ENCODE results near the gene EIF2S1.
A peak's percentile ranks its signal among the peaks of the same experiment; 100 is the strongest.

The EIF2S1 gene

GRCh38 chr14:67418401-67419191 lies 58.5 kb downstream of the EIF2S1 start:
- no peak for DNase-seq (ENCODE audit: low read depth, low spot score)
- no peak for TF ChIP-seq CTCF (IDR thresholded peaks at IDR 0.05; ENCODE audit: insufficient read depth, low read length, missing control alignments)
- POLR2A ChIA-PET: no interaction called here
- CTCF ChIA-PET: interaction anchor here (4.9 to 17.3 kb wide), 2 partner anchors 8 to 158 kb away, joined by 68 to 582 read pairs; no protein-coding TSS in a partner anchor
- no peak overlapping the region for H3K4me3 ChIP-seq (ENCODE audit: low read depth, low read length)

GRCh38 chr14:67420102-67420739 lies 60.1 kb downstream of the EIF2S1 start:
- POLR2A ChIA-PET: no interaction called here
- H3K4me3 ChIP-seq (ENCODE audit: low read depth, low read length): no peak overlapping the region
- TF ChIP-seq CTCF (IDR thresholded peaks at IDR 0.05; ENCODE audit: insufficient read depth, low read length, missing control alignments): peak; percentile 15
- CTCF ChIA-PET: interaction anchor here (0.9 to 17.3 kb wide), 5 partner anchors 6 to 286 kb away, joined by 3 to 582 read pairs (median 4); no protein-coding TSS in a partner anchor
- DNase-seq (ENCODE audit: low read depth, low spot score): no peak

- ChIA-PET CTCF (interaction anchor here (0.9 to 17.3 kb wide), 2 partner anchors 105 to 155 kb away, joined by 3 to 582 read pairs; no protein-coding TSS in a partner anchor), POLR2A (no interaction called here)
- DNase-seq (ENCODE audit: low read depth, low spot score): no peak
- TF ChIP-seq CTCF (IDR thresholded peaks at IDR 0.05; ENCODE audit: insufficient read depth, low read length, missing control alignments): no peak
- no peak overlapping the region for H3K4me3 ChIP-seq (ENCODE audit: low read depth, low read length)
These were observed 61.5 kb downstream of the EIF2S1 start for GRCh38 chr14:67421356-67422224.

GRCh38 chr14:67423424-67423823 lies 63.3 kb downstream of the EIF2S1 start:
- TF ChIP-seq CTCF (IDR thresholded peaks at IDR 0.05; ENCODE audit: insufficient read depth, low read length, missing control alignments): no peak
- CTCF ChIA-PET: interaction anchor here (17.3 kb wide), 1 partner anchor 153 kb away, joined by 582 read pairs; no protein-coding TSS in a partner anchor
- H3K4me3 ChIP-seq (ENCODE audit: low read depth, low read length): no peak overlapping the region
- no peak for DNase-seq (ENCODE audit: low read depth, low spot score)
- POLR2A ChIA-PET: interaction anchor here (0.5 kb wide), 1 partner anchor 206 kb away, joined by 3 read pairs; no protein-coding TSS in a partner anchor

- no peak for DNase-seq (ENCODE audit: low read depth, low spot score)
- CTCF ChIA-PET: interaction anchor here (1.1 to 17.3 kb wide), 10 partner anchors 7 to 279 kb away, joined by 3 to 582 read pairs (median 6); partner anchors contain the start of gene RDH12
- H3K4me3 ChIP-seq (ENCODE audit: low read depth, low read length): no peak overlapping the region
- POLR2A ChIA-PET: no interaction called here
- TF ChIP-seq CTCF (IDR thresholded peaks at IDR 0.05; ENCODE audit: insufficient read depth, low read length, missing control alignments): no peak
These were observed 64.4 kb downstream of the EIF2S1 start for GRCh38 chr14:67424539-67424938.

All from AG04449 (cell line).